ENCODE measurements around the gene UFC1. TPM values are rescaled to one million over a fixed set of nuclear protein-coding genes. Genes with fewer than 3 reads are reported as not detected.

UFC1 gene
- total RNA-seq, 1 donor from 2014 or later: 109 TPM

DNA sequence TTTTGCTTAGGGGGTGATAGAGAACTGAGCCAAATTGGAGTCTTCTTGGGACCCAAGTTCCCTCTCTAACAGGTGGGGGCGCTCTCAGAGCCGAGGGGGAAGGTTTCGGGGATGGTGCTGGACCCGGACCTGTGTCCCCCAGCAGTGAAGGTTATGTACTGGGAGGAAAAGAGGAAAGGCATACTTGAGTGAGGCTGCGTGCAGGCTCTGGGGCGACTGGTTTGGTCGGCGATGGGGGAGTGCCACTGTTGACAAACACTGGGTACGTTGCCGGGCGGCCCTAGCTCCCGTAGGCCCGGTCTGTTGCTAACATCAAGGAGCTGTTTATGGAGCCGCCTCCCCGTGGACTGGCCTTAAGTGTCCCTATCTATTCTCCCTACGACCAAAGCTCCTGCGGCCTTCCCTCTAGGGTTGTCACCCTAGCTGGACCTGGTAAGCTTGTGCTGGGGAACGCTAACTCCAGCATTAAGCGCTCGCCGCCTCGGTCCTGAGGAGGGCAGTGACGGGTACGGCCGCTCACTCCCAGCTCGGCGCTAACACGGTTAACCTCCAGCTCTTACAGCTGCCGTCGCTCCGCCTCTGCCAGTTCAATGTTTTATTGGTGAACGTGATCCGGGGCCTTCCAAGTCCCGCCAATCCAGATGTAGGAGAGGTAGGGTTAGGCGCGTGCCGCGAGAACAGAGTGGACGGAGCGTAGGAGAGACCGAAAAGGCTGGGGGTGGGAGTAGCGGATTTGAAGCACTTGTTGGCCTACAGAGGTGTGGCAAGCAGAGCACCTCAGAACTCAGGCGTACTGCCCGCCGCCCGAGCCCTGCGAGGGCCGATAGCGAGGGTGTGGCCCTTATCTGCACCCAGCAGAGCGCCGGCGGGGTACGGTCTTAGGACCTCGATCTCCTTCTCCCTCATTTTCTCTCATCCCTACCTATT is 12.2 kb downstream of the UFC1 start, which contains the start of gene PPOX:
TSS of gene PPOX (plus strand) at position 685 of the 927 bp plus-strand sequence. CDS start 422 bp downstream, outside the sequence.
- intact Hi-C loops (cut with micrococcal nuclease): loop anchor here (1.0 kb wide), 8 partner anchors 8 to 125 kb away; partner anchors contain the start of genes B4GALT3, DEDD, NDUFS2 and UFC1

DNA sequence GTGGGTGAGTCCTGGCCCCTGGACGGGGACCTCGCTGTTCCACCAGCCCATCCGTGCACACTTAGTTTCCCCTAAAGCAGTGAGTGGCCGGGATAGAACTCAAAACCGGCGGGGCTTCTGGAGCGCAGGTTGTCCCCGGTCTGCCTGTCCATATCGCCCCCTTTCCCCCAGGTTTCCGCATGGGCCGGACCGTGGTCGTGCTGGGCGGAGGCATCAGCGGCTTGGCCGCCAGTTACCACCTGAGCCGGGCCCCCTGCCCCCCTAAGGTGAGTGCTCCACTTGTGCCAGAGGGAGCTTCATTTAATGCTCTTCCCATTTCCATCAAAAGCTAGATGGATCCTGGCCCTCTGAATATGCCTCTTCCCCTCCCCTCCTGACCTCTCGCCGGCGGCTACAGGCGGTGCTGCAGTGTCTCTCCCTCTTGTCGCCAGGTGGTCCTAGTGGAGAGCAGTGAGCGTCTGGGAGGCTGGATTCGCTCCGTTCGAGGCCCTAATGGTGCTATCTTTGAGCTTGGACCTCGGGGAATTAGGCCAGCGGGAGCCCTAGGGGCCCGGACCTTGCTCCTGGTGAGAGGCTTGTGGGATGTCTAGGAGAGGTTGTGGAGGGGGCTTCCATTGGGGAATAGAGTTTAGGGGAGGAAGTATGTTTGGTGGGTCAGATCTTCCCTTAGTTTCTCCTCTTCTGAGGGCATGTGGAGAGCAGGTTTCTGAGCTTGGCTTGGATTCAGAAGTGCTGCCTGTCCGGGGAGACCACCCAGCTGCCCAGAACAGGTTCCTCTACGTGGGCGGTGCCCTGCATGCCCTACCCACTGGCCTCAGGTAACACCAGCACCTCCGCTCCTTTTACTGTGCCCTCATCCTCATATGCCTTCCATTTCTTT is 13.1 kb downstream of the UFC1 start:
- intact Hi-C loops (cut with micrococcal nuclease): loop anchor here (1.0 kb wide), 8 partner anchors 9 to 124 kb away; partner anchors contain the start of genes B4GALT3, DEDD, NDUFS2 and UFC1

DNA sequence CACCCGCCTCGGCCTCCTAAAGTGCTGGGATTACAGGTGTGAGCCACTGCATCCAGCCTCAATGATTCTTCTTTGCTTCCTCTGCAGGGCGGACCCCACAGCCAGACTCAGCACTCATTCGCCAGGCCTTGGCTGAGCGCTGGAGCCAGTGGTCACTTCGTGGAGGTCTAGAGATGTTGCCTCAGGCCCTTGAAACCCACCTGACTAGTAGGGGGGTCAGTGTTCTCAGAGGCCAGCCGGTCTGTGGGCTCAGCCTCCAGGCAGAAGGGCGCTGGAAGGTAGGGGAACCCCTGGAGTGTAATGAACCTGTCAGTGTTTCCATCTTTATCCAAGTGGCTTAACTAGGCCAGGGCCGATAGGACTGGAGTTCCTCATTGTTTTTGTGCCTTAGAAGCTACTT is 15.1 kb downstream of the UFC1 start:
- intact Hi-C loops (cut with micrococcal nuclease): no loop called here

DNA sequence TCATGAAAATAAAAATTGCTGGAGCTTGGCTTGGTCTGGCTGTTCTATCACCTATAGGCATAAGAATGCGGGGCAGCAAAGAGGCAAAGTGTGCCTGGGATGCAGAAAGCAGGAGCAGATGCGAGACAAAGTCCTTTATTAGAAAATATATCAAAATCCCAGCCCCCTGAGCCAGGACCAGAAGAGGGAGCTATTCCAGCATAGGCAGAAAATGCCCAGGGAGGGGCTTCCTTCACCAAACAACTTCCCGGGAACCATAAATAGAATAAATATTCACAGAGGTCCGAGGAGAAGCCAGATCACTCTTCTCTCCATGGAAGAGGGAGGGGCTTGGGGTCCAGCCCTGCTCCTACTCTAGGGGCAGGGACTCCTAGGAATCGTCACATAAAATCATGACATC is 17.4 kb downstream of the UFC1 start:
- intact Hi-C loops (cut with micrococcal nuclease): no loop called here

DNA sequence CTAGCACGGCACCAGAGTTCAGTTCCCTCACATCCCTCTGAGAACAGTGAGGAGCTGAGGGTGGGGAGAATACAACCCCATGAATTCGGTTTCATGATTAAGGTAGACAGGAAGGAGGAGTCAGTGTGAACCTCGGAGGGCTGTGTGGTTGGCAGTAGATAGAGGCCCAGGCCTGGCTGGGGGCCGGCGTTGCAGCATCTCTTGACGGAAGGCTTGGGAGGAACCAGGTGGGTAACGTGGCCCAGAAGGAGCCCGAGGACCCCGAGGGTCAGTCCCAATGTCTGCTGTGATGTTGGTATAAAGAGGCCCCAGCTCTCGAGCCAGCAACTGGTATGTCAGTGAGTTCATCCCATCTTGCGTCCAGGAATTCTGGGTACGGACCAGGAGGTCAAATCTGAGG is 17.9 kb downstream of the UFC1 start:
- intact Hi-C loops (cut with micrococcal nuclease): no loop called here

DNA sequence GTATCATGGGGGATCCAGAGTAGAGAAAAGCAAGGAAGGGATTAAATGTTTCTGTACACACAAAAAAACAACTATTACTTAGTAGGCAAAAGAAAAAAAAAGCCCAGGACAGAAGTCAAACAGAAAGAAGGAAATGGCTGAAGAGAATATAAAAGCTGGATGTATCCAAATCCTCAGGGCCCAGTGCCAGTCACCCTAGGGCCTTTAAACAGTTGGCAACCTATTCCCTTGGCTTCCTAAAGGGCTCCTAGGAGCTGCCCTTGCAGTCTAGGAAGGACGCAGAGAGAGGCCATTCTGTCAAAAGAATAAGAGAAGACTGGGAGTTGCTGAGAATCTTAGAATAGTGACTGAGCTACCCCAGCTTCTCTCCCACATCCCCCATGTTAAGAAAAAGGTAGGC is 18.6 kb downstream of the UFC1 start:
- intact Hi-C loops (cut with micrococcal nuclease): no loop called here

DNA sequence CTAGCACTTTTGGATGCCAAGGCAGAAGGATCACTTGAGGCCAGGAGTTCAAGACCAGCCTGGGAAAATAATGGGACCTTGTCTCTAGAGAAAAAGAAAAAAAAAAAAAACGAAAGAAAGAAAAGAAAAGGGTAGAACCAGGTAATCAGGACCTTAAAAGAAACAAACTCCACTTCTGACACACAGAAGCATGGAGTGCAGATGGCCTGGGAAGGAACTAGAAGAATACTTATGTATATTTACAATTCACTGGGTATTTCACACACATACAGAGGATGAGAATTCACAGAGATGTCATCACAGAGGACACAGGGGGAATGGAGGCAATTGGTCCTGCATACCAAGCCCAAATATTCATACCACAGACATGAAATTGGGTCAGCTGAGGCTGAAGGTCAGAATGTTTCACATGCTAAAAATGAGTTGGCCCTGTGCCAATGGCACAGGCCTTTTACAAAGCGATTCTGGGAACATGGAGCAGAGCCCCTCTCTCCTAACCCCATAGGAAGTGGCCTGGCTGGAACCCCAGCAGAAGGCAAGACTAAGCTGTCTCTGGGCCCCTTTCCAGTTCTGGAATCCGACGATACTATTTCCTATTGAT is 19.1 kb downstream of the UFC1 start:
- intact Hi-C loops (cut with micrococcal nuclease): no loop called here

DNA sequence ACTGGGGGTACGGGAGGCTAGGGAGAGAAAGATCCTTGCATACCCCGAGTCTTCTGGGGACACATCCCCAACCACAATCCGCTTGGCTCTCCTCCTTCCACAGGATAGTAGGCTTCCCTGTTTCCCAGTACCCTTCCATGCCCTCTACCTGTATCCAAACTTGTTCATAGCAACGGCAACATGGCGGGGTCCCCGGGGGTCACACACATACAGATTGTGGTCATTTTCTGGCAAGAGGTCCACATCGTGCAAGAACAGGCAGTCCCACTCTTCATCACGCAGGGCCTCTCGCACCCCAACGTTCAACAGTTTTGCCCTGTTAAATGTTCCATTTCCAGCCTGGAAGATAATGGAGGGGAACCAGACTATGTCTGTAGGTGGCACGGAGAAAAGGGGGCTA is 19.9 kb downstream of the UFC1 start:
- intact Hi-C loops (cut with micrococcal nuclease): no loop called here

DNA sequence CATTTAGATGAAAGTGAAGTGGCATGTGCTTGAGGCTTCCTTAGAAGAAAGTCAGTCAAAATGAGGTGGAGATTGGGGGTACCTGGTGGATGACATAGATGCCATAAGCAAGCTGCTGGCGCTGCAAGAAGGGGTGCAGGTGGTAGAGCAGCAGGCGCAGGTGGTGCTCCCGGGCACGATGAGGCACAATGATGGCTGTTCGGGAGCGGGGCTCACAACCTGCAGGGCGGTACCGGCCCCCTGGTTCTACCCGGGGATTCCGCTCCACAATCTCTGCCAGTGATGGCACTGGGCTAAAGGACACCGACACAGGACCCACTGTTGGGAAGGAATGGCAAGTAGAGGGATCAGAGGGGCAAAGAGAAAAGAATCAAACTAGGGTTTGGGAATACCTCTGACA is 21.1 kb downstream of the UFC1 start:
- intact Hi-C loops (cut with micrococcal nuclease): no loop called here

DNA sequence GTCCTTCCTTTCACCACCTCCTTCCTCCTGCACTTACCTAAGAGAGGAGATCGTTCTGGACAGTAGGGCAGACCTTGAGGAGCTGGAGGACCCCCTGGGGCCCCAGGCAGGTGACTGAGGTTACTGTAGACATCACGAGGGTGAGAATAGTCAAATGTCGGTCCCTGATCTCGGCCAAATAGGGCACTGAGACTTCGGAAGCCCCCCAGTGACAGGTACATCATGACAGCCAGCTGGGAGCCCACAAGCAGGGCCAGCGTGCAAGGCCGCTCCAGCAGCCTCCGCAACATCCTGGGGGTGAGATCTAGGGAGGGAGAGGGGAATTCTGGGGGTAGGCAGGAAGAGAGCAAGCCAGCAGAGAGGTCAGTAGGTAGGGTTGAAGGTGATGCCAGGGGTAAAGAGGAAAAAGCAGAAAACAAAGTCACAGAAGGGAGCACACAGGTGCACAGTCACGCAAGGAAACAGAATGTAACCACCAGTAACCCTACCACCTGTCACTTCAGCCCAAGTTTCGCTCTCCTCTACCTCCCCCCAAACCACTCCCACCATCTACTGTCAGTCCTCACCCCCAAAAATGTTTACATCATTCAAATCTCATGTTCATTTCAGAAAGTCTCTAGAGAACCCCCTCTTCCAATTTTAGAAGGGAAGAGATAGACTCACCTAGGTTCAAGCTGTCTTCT is 22.1 kb downstream of the UFC1 start:
- intact Hi-C loops (cut with micrococcal nuclease): loop anchor here (2.0 kb wide), 1 partner anchor 17 kb away; the partner anchor contains the start of gene USP21

DNA sequence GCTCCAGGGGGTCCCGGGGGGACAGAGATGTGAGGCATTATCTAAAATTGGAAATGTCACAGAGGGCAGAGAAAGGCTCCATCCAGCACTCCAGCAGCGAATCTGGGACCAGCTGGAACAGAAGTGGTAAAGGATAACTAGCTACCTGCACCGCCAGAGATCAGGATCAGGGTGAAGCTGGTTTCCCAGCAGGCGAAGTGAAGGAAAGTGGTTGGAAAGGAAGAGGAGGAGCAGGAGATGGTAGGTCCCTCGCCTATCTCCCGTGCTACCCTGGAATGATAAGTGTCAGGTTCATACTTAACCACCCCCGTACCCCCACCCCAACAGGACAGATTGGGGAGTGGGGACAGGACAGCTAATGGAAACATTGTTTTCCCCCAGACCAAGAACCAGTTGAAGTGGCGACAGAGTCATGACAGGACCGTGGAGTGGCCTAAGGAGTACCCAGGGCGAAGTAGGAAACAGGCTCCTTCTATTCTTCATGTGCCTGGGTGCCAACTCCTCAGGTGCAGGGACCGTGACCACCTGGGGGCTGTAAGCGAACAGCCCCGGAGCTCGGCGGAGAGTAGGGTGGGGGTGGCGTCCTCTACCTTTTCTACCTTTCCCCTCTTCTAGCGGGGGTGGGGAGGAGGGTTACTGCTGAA is 22.8 kb downstream of the UFC1 start:
- intact Hi-C loops (cut with micrococcal nuclease): loop anchor here (1.0 to 2.0 kb wide), 8 partner anchors 10 to 57 kb away; partner anchors contain the start of genes DEDD, PPOX, UFC1 and USP21

DNA sequence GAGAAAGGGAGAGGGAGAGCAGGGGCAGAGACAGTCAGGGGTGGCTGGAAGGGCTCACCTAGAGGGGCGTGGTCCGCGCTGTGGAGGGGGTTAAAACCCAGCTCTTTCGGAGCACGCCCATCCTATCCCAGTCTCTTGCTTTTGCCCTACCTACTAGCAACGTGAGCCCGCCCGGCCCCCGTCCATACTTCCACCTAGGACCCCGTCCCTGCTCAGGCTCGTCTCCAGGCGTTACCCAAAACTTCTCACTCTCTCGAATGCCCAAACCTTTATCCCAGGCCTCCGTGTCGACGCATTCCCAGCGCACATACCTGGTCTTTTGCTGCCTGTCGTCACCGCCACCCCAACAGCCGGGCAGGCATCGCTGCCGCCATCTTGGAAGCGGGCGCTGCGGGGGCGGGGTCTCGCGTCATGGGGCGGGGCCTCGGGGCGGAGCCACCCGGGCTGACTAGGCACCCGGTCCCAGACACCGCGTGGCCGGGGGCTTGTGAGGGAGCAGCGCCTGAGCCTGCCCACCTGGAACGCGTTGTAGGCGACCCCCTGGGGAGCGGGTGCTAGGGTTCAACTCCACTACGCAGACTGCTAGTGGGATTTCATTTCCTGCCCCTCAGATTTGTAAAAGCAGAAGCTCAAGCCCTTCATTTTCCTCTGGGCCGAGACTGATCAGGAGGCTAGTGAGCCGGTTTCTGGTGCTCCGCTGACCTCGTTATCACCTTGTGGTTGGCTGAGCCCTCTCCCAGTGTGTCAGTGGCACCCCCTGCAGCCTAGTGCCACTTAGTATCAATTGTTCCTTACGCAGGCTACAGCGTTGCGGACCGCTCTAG is 23.5 kb downstream of the UFC1 start, which contains the start of gene B4GALT3:
TSS of gene B4GALT3 (minus strand) at position 396 of the 824 bp plus-strand sequence. CDS start 1,447 bp downstream, outside the sequence.
- intact Hi-C loops (cut with micrococcal nuclease): loop anchor here (1.0 to 2.0 kb wide), 8 partner anchors 10 to 58 kb away; partner anchors contain the start of genes DEDD, PPOX, UFC1 and USP21

DNA sequence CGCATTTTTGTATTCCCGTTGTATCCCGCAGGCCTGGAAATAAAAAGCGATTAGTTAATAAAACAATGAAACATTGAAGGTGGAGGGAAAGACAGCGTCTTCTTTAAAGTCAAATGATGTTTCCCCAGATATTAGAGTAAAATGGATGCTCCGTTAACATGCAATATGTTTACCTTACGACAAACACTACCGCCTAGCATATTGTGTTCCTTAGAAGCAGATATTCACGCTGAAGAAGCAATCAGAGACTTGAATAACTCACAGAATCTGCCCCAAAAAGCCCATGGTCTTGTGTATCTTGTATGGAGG is 24.1 kb downstream of the UFC1 start:
- intact Hi-C loops (cut with micrococcal nuclease): loop anchor here (1.0 to 2.0 kb wide), 8 partner anchors 9 to 59 kb away; partner anchors contain the start of genes DEDD, PPOX, UFC1 and USP21

DNA sequence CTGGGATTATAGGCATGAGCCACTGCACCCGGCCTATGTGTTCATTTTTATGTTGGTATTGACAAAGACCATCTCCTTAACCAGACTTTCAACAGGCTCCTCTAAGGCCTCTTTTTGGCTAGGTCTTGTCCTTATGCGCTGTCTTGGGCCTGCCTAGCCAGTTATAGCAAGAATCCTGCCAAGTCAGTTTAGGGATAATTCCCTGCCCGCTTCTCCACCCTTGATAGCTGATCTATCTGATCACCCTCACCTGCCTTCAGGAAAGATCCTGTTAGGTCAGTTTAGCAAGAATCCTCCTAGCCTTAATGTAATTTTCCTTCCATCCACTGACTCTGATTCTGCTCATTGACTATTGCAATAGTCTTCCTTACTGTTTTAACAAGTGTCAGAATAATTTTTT is 25.9 kb downstream of the UFC1 start:
- intact Hi-C loops (cut with micrococcal nuclease): no loop called here

DNA sequence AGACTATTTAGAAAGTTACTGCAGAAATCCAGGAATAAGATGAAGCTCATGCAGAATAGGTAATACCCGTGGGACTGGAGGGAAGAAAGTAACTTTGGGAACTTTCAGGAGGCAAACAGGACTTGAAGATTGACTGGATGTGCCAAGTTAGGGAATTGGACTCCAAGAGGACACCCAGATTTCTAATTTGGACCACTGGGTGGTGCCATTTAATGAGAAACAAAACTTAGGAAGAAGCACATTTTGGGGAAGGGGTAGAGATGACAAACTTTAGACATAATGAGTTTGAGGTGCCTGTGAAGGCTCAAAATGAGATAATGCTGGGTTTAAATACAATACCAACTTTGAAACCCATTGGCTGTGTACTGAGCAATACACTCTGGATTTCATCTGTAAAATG is 26.9 kb downstream of the UFC1 start:
- intact Hi-C loops (cut with micrococcal nuclease): no loop called here

DNA sequence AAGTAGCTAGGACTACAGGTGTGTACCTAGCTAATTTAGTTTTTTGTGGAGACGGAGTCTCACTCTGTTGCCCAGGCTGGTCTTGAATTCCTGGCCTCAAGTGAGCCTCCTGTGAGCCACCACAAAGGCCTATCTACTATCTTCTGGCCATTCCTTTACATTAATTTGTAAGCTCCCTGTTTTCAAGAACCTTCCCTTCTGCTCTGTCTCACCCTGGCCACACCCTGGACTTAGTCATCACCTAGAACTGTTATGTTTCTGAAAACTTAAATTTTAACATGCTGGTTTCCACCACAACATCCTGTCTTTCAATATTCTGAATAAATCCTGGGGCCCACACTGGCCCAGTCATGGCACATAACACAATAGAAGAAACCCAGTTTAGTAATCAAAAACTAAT is 28.4 kb downstream of the UFC1 start:
- intact Hi-C loops (cut with micrococcal nuclease): loop anchor here (1.0 kb wide), 3 partner anchors 10 to 43 kb away; partner anchors contain the start of gene PPOX

DNA sequence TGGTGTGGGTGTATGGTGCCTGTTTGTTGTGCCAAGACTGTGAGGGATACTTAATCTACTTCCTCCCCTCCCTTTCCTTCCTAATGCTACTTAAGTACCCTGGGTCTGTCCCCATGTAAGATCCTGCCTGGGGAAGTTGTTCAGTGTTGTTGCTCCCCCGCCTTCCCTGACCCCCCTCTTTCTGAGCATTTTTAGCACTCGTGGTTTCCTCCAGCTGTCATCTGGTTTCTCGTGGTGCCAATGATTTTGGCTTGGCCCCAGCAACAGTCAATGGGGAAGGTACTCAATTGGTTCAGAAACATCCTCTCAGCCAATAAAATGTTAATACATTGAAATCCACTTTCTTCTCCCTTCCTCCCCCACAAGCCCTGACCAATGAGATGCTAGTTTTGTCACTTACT is 31.5 kb downstream of the UFC1 start:
- intact Hi-C loops (cut with micrococcal nuclease): loop anchor here (1.0 kb wide), 2 partner anchors 17 to 32 kb away; partner anchors contain the start of genes NDUFS2 and UFC1

DNA sequence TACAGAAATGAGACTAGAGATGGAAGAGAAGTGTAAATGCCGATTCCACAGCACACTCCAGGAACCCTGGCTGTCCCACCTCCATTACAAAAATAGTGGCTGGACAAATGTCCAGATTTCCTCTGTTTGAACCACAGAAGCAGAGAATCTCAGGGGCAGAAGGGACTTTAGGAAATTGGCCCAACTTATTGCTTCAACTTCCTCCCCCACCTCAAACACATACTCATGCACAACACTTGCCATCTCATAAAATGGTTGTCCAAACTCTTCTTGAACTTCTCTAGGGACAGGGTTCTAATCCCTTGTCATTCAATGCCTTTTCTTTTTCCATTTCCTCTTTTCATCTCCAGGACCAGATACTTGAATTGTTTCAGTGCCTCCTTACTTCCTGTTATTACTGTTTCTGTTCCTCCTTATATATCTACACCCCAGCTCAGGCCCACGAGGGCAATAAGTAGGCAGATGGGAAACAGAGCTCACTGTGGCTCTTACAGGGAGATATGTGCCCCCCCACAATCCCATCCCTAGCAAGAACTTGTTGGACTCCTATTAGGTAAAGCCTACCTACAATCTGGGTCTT is 32.0 kb downstream of the UFC1 start:
- intact Hi-C loops (cut with micrococcal nuclease): loop anchor here (1.0 kb wide), 2 partner anchors 16 to 33 kb away; partner anchors contain the start of genes NDUFS2 and UFC1

Data from T-helper 1 cell treated with Interleukin-12 subunit alpha and Interleukin-12 subunit beta and Interleukin-4 antibody, amounts not matched to agents 30 ng/mL and 1 ng/mL, for 36 hours (primary cell).